Hepatocyte (in vitro differentiated cells): ENCODE results near the gene PCP4. TPM values are rescaled to one million over a fixed set of nuclear protein-coding genes. Genes with fewer than 3 reads are reported as not detected.

Experiments
- DNase-seq: peaks from one replicate; pipeline ENCODE4 v3.0.0-alpha.2; 2016; ENCODE audit warnings: low spot score
- H2AFZ ChIP-seq: fragments of 200-600 bp; sonication (generic); 2 replicates; pipeline ENCODE4 v1.6.0; 2016; ENCODE audit warnings: antibody characterized with exemption, mild to moderate bottlenecking
- H3K27ac ChIP-seq: fragments of 200-600 bp; sonication (generic); 2 replicates; pipeline ENCODE4 v1.5.1; 2016; ENCODE audit warnings: mild to moderate bottlenecking
- H3K27me3 ChIP-seq: fragments of 200-600 bp; sonication (generic); 2 replicates; pipeline ENCODE4 v1.6.1; 2016
- H3K36me3 ChIP-seq: fragments of 200-600 bp; sonication (generic); replicated peaks from 2 replicates; pipeline ENCODE4 v1.5.1; 2016; ENCODE audit warnings: low read depth; ENCODE audit not compliant: insufficient read depth
- H3K4me1 ChIP-seq: fragments of 200-600 bp; sonication (generic); 2 replicates; pipeline ENCODE4 v1.5.1; 2016; ENCODE audit warnings: mild to moderate bottlenecking, moderate library complexity; ENCODE audit not compliant: insufficient read depth
- H3K4me2 ChIP-seq: fragments of 200-600 bp; sonication (generic); 2 replicates; pipeline ENCODE4 v1.6.0; 2016
- H3K4me3 ChIP-seq: fragments of 200-600 bp; sonication (generic); 2 replicates; pipeline ENCODE4 v1.5.1; 2016; ENCODE audit warnings: mild to moderate bottlenecking
- H3K79me2 ChIP-seq: fragments of 200-600 bp; sonication (generic); 2 replicates; pipeline ENCODE4 v1.6.0; 2017; ENCODE audit warnings: mild to moderate bottlenecking
- H3K9me2 ChIP-seq: fragments of 200-600 bp; sonication (generic); replicated peaks from 2 replicates; pipeline ENCODE4 v1.6.0; 2017; ENCODE audit warnings: mild to moderate bottlenecking; ENCODE audit not compliant: insufficient read depth
- H3K9me3 ChIP-seq: fragments of 200-600 bp; sonication (generic); 2 replicates; pipeline ENCODE4 v1.5.1; 2016; ENCODE audit warnings: low read depth, mild to moderate bottlenecking
- H4K20me1 ChIP-seq: fragments of 200-600 bp; sonication (generic); 2 replicates; pipeline ENCODE4 v1.6.0; 2016; ENCODE audit warnings: mild to moderate bottlenecking; ENCODE audit not compliant: insufficient read depth, poor library complexity, severe bottlenecking
- CTCF ChIP-seq: fragments of 200-600 bp; sonication (generic); IDR thresholded peaks from 2 replicates; pipeline ENCODE4 v1.5.1; 2016; ENCODE audit warnings: antibody characterized with exemption, mild to moderate bottlenecking; ENCODE audit not compliant: poor library complexity
- EZH2 ChIP-seq: fragments of 200-600 bp; sonication (generic); IDR thresholded peaks from 2 replicates; pipeline ENCODE4 v1.6.1; 2016; ENCODE audit warnings: antibody characterized with exemption, mild to moderate bottlenecking, borderline replicate concordance
- EZH2phosphoT487 ChIP-seq: fragments of 200-600 bp; sonication (generic); IDR thresholded peaks from one replicate; pipeline ENCODE4 v1.6.1; 2018; ENCODE audit warnings: antibody characterized with exemption, mild to moderate bottlenecking, low read depth, moderate library complexity; ENCODE audit not compliant: unreplicated experiment, severe bottlenecking
- WGBS: methylation state at CpG from one replicate; pipeline ENCODE4 v1.1.6; 2016; ENCODE audit warnings: low lambda C conversion rate; ENCODE audit errors: missing lambda C conversion rate; 5-methylcytosine and 5-hydroxymethylcytosine counted together
- polyA plus RNA-seq: library from polyadenylated mRNA; unstranded; fragments of >200 nt; fragmentation: Nextera tagmentation; extraction: Ambion mirVana; gene quantifications from 2 replicates; pipeline ENCODE4 v1.2.1, GENCODE V29; 2016
- total RNA-seq: library from RNA; depleted of rRNA; stranded (reverse); fragments of >200 nt; gene quantifications from 2 replicates; pipeline ENCODE4 v1.2.3, GENCODE V29; 2014

PCP4 gene
- total and polyA plus RNA-seq, 2 experiments from 2014 or later, result 1.2 to 6.9 TPM

GRCh38 chr21:39852021-39852721 lies 15.1 kb upstream of the PCP4 start:
- peak; percentile 48 for DNase-seq
- Histone ChIP-seq H3K79me2 (no peaks in the 10 kb centered on the region), H3K27me3 (no peaks in the 10 kb centered on the region), H3K27ac (peak overlapping the region; percentile 76), H2AFZ (no peak overlapping the region), H3K9me3 (no peaks in the 10 kb centered on the region), H3K36me3 (no peaks in the 10 kb centered on the region), H4K20me1 (no peaks in the 10 kb centered on the region), H3K4me1 (peaks cover 21% of the 10 kb centered on the region), H3K4me2 (no peak overlapping the region), H3K4me3 (no peak overlapping the region), H3K9me2 (no peaks in the 10 kb centered on the region)
- no peak for TF ChIP-seq EZH2phosphoT487
- TF ChIP-seq EZH2, result no peak
- no peak for TF ChIP-seq CTCF
- WGBS, result 45% methylated on average over 5 of the region's 5 CpGs

GRCh38 chr21:39852726-39853500 lies 14.3 kb upstream of the PCP4 start:
- Histone ChIP-seq H3K27ac (peak overlapping the region; percentile 76), H3K4me2 (no peak overlapping the region), H3K79me2 (no peaks in the 10 kb centered on the region), H3K9me2 (no peaks in the 10 kb centered on the region), H3K9me3 (no peaks in the 10 kb centered on the region), H3K4me3 (no peak overlapping the region), H3K27me3 (no peaks in the 10 kb centered on the region), H4K20me1 (no peaks in the 10 kb centered on the region), H3K36me3 (no peaks in the 10 kb centered on the region), H3K4me1 (peaks cover 21% of the 10 kb centered on the region), H2AFZ (no peak overlapping the region)
- TF ChIP-seq EZH2phosphoT487 (no peak), CTCF (no peak), EZH2 (no peak)
- WGBS, result 90% methylated on average over 14 of the region's 14 CpGs
- DNase-seq, result no peak

- TF ChIP-seq EZH2phosphoT487 (no peak), EZH2 (no peak), CTCF (no peak)
- H3K9me3 ChIP-seq, result no peaks in the 10 kb centered on the region
- no peaks in the 10 kb centered on the region for H3K27me3 ChIP-seq
- no peaks in the 10 kb centered on the region for H4K20me1 ChIP-seq
- no peak overlapping the region for H3K4me2 ChIP-seq
- no peaks in the 10 kb centered on the region for H3K9me2 ChIP-seq
- H2AFZ ChIP-seq, result no peak overlapping the region
- H3K4me1 ChIP-seq, result peaks cover 21% of the 10 kb centered on the region
- 98% methylated on average over 6 of the region's 6 CpGs for WGBS
- no peak overlapping the region for H3K4me3 ChIP-seq
- no peak for DNase-seq
- no peaks in the 10 kb centered on the region for H3K79me2 ChIP-seq
- H3K27ac ChIP-seq, result no peak overlapping the region
- H3K36me3 ChIP-seq, result no peaks in the 10 kb centered on the region
These were observed 12.7 kb upstream of the PCP4 start for GRCh38 chr21:39854572-39854971.
